ENCODE results near the gene BCAR1. TPM values are rescaled to one million over a fixed set of nuclear protein-coding genes. Genes with fewer than 3 reads are reported as not detected.

The BCAR1 gene
- total RNA-seq, 2 experiments from 2014 or later, result not detected

DNA sequence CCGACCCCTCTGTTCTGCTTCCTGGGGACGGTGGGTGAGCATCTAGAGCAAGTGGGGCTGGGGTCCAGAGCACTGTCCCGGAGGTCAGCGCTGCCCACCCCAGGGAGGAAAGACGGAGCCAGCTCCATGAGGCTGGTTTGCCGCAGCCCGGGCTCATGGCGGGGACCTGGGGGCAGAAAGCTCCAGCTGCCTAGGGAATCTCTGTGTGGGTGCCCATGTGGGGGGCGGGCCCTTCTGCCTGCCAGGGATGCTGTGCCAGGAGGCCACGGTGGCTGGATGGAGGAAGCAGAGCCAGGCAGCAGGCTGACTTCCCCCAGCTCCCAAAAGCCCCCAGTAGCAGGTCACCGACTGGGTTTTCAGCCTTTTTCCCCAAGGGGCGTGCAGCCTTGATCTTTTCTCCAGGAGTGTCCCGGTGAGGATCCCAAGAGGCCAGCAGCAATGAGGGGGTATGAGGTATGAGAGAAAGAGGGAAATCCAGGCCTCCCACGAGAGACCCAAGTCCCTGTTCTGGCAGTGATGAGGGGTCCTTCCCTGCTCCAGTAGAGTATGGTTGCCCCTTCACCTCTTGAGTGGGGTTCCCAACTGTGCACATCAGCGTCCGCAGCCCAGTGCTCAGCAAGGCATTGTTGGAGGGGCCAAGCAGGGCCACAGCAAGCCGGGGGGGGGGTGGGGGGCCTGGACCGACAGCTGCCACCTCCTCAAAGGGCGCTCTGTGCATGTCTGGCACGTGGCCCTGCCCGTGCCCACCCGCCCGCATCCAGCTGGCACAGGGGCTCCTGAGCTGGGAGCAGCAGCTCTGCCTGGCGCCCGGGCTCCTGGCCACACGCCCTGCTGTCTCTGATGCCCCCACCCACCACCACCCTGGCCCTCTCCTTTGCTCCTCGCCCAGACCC is 15.6 kb upstream of the BCAR1 start:
- peaks cover 2% of the 10 kb centered on the region for H3K4me1 Mint-ChIP-seq
- ChIA-PET POLR2A (no interaction called here), CTCF (no interaction called here)
- no peak for DNase-seq
- H3K9me3 Mint-ChIP-seq, result no peaks in the 10 kb centered on the region
- H3K27me3 Mint-ChIP-seq, result peaks cover 34% of the 10 kb centered on the region
- no peak overlapping the region for H3K27ac Mint-ChIP-seq
- H3K4me3 Mint-ChIP-seq, result no peak overlapping the region
- H3K36me3 Mint-ChIP-seq (ENCODE audit: low read depth), result no peaks in the 10 kb centered on the region

DNA sequence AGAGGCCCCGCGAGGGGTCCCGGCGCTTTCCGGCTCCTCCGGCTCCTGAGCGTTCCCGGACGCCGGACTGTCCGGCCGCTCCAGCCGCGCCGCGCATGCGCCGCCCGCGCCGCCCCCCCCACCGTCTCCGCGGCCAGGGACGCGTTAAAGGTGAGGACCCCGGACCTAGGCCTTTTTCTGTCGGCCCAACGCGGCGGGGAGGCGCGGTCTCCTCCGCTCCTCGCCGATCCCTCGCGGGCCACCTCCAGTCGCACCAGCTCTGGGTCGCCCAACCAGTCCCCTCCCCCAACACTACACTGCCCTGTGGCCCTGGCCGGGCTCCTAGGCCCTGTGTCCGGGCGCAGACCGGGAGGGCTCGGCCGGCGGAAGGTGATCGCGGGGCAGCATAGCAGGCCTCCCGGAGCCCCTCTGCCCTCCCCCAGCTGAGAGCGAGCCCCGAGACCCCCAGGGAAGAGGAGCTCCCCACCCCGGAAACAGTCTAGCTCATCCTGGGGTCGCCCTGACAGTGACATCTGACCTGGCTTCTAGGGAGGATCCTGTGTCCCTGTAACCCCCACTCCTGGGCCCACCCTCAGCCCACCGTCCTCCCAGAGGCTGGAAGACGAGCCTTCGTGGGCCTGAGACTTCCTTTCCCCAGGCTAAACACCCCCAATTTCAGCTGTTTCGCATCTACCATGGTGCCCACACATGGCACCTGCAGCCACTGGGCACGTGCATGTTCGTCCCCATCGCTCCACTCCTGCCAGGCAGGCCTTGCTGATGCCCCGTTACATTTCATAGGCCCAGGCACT is 14.7 kb upstream of the BCAR1 start:
- DNase-seq, result no peak
- Mint-ChIP-seq H3K27ac (no peak overlapping the region), H3K4me1 (peaks cover 2% of the 10 kb centered on the region), H3K36me3 (ENCODE audit: low read depth) (no peaks in the 10 kb centered on the region), H3K4me3 (no peak overlapping the region), H3K9me3 (no peaks in the 10 kb centered on the region), H3K27me3 (peaks cover 34% of the 10 kb centered on the region)
- POLR2A ChIA-PET, result no interaction called here
- CTCF ChIA-PET, result no interaction called here

DNA sequence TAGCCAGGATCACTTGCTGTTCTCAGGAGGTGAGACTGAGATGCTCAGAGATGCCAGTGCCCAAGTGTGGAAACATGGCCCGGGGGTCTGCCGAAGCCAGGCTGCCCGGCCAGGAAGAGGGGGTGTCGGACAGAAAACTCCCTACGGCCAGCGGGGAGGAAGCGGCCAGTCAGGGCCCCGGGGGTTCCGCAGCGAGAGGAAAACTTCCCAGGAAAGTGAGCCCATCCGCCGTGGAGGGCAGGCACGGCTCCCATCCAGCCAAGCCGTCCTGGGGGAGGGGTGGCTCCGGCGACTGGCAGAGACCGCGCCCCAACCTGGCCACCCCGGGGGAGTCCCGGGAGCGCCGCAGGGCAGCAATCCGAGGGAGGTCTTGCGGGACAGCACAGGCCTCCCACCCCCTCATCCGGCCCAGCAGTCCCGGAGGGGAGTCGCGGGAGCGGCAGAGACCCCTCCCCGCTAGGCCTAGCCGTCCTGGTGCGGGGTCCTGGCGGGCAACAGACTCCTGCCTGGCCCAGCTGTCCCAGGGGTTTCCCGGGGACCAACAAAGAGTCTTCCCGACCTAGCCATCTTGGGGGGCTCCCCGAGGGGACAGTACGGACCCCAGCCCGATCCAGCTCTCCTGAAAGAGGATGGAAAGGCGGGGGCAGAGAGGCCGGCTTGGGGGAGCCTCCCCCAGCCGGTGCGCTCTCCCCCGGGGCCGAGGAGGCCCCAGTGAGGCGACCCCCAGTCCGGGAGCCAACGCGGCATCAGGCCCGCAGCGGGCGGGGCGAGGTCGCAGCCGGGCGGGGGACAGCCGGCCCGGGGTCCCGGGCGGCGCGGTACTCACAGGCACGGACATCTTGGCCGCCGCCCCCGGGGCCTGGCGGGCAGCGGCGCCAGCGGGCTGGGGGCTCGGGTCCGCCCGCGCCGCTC is 13.8 kb upstream of the BCAR1 start:
- ChIA-PET CTCF (no interaction called here), POLR2A (no interaction called here)
- no peaks in the 10 kb centered on the region for H3K36me3 Mint-ChIP-seq (ENCODE audit: low read depth)
- H3K27me3 Mint-ChIP-seq, result peaks cover 34% of the 10 kb centered on the region
- no peak for DNase-seq
- H3K4me1 Mint-ChIP-seq, result peaks cover 2% of the 10 kb centered on the region
- H3K4me3 Mint-ChIP-seq, result no peak overlapping the region
- H3K9me3 Mint-ChIP-seq, result no peaks in the 10 kb centered on the region
- H3K27ac Mint-ChIP-seq, result no peak overlapping the region

DNA sequence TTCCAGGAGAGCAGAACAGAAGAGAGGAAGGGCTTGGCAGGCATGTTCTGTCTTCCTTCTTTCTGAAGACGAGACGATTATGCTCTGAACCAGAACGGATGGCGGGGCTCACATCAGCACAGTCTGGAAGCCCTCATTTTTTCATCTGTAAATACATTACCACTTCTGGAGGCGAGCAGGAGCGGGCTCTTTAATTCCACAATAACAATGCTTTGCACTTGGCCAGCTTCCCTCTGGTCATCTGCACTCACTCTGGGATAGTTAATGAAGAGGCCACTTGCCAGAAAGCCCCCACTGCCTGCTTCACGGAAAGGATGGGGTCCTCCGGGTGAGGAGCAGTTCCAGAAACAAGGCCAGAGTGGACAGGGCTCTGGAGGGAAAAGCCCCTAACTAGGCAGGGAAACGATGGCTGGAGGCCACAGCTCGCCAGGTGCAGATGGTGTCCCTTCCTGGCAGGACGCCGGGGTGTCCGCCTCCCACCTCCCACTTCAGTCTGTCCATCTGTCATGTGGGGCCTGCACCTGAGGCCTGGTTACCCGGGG is 13.1 kb upstream of the BCAR1 start:
- Mint-ChIP-seq H3K4me3 (no peak overlapping the region), H3K9me3 (no peaks in the 10 kb centered on the region), H3K27me3 (peaks cover 34% of the 10 kb centered on the region), H3K27ac (no peak overlapping the region), H3K36me3 (ENCODE audit: low read depth) (no peaks in the 10 kb centered on the region), H3K4me1 (peaks cover 2% of the 10 kb centered on the region)
- CTCF ChIA-PET, result no interaction called here
- no peak for DNase-seq
- POLR2A ChIA-PET, result no interaction called here

DNA sequence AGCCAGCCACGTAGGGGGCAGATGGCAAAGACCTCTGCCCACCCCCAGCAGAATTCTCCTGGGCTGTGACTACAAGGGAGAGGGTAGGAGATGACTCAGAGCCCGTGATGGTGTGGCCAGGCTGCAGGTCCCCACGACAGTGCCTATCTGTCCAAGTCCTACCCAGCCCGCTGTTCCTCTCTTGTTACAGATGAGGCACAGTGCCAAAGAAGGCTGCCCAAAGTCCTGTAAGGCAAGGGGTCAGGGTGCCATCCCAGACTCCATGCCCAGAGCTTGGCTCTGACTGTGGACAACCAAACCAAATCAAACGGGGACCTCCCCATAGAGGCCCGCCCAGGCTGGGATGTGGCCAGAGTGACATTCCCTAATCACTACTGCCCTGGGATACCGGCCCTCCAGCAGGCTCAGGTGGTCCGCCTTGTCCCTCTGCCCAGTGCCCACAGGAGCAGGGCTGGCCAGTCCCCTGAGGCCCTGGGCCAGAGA is 12.6 kb upstream of the BCAR1 start:
- Mint-ChIP-seq H3K36me3 (ENCODE audit: low read depth) (no peaks in the 10 kb centered on the region), H3K4me3 (no peak overlapping the region), H3K27ac (no peak overlapping the region), H3K27me3 (peaks cover 37% of the 10 kb centered on the region), H3K9me3 (no peaks in the 10 kb centered on the region), H3K4me1 (peaks cover 2% of the 10 kb centered on the region)
- ChIA-PET POLR2A (no interaction called here), CTCF (no interaction called here)
- no peak for DNase-seq

DNA sequence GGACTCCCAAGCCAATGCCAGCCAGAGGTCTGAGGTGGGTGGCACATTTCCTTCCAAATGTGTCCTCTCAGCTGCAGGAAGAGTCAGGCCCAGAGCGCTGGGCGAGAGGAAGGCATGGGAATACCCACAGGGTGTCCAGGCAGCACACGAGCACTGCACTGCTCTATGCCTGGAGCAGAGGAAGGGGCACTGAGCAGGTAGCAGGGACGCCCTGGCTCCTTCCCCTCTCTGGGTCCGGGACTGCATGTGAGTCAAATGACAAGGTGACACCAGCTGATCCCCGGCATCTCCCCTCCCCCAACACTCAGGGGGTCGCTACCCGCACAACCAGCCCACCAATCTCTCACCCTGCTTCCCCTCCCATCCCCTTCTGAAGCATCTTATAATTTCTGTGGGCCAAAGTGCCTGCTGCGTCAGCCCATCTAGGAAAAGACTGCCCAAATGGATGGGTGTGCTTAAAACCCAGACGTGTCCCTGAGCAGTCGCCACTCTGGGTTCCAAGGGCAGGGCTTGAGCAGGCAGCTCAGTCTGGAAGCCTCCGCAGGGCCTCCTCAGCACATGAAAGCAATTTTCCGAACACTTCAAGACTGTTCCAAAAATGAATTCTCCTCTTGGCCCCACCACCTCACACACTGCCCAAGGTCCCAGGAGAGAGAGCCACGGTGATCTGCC is 12.0 kb upstream of the BCAR1 start:
- CTCF ChIA-PET, result no interaction called here
- POLR2A ChIA-PET, result no interaction called here
- H3K9me3 Mint-ChIP-seq, result no peaks in the 10 kb centered on the region
- H3K27ac Mint-ChIP-seq, result no peak overlapping the region
- no peak overlapping the region for H3K4me3 Mint-ChIP-seq
- H3K36me3 Mint-ChIP-seq (ENCODE audit: low read depth), result no peaks in the 10 kb centered on the region
- peaks cover 38% of the 10 kb centered on the region for H3K27me3 Mint-ChIP-seq
- peaks cover 2% of the 10 kb centered on the region for H3K4me1 Mint-ChIP-seq
- no peak for DNase-seq

DNA sequence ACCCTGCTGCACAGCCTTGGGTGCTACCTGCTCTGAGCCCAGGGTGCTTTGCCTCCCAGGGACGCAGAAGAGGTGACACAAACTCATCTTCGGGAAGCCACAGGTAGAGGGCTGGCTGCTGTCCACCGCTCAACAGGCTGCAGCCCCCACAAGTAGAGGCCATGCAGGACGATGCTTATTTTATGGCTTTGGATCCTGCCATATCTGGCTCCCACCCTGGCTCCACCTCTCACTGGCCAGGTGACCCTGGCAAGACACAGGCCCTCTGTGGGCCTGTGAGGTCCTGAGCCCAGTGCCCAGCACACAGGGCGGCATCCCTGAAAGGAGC is 11.3 kb upstream of the BCAR1 start:
- Mint-ChIP-seq H3K9me3 (no peaks in the 10 kb centered on the region), H3K4me3 (no peak overlapping the region), H3K27ac (no peak overlapping the region), H3K4me1 (peaks cover 2% of the 10 kb centered on the region), H3K27me3 (peaks cover 44% of the 10 kb centered on the region), H3K36me3 (ENCODE audit: low read depth) (no peaks in the 10 kb centered on the region)
- ChIA-PET POLR2A (no interaction called here), CTCF (no interaction called here)
- no peak for DNase-seq

DNA sequence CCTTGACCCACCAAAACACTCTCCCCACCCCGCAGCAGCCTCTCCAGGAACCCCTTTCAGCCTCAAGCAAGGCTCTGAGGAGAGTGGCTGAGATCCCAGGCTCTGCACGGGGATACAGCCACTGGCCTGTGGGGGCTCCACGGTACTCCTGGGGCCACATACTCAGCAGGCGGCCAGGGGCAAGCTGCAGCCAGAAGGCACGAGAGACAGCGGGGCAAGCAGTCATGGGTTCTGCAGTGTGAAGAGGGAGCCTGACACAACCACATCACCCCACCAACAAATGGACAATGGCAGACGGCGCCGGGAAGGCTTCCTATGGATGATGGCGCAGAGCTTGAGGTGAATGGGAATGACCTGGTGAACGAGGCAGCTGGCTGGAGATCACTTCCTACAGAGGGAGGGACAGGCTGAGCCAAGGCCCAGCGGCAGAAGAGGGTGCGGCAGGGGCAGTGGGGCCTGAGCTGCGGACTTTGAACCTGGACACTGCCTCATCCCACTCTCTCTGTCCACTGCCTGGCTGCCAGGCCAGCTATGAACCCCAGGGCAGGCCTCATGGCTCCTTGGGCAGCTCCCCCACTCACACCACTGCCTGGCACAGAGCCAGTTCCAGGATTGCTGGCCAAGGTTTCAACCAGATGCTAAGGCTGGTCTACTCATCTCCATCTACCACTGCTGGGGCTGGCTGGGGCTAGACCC is 10.8 kb upstream of the BCAR1 start:
- no peaks in the 10 kb centered on the region for H3K36me3 Mint-ChIP-seq (ENCODE audit: low read depth)
- H3K4me1 Mint-ChIP-seq, result peaks cover 2% of the 10 kb centered on the region
- no peaks in the 10 kb centered on the region for H3K9me3 Mint-ChIP-seq
- H3K4me3 Mint-ChIP-seq, result no peak overlapping the region
- ChIA-PET CTCF (no interaction called here), POLR2A (no interaction called here)
- peaks cover 44% of the 10 kb centered on the region for H3K27me3 Mint-ChIP-seq
- no peak overlapping the region for H3K27ac Mint-ChIP-seq
- no peak for DNase-seq

DNA sequence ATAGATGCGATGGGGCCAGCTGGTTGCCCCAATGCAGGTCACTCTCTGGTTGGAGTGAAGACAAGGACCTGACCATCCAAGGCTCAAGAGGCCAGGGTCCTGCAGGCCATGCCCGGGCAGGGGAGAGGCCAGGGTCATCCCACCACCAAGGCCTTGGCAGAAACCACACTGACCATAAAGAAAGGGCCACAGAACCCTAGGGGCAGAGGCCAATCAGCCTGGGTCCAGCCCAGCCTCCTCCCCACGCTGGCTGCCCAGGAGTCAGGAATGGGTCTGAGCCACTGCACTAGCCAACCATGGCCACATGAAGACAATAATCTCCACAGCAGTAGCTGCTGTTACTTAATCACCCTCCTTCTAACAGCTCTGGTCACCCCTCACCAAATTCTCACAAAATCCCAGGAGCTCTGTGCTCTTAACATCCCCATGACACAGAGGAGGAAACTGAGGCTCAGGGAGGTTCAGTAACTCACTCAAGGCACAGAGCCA is 10.2 kb upstream of the BCAR1 start:
- Mint-ChIP-seq H3K27ac (no peak overlapping the region), H3K9me3 (no peaks in the 10 kb centered on the region), H3K36me3 (ENCODE audit: low read depth) (no peaks in the 10 kb centered on the region), H3K4me3 (no peak overlapping the region), H3K4me1 (peaks cover 2% of the 10 kb centered on the region), H3K27me3 (peaks cover 43% of the 10 kb centered on the region)
- no peak for DNase-seq
- ChIA-PET POLR2A (no interaction called here), CTCF (no interaction called here)

DNA sequence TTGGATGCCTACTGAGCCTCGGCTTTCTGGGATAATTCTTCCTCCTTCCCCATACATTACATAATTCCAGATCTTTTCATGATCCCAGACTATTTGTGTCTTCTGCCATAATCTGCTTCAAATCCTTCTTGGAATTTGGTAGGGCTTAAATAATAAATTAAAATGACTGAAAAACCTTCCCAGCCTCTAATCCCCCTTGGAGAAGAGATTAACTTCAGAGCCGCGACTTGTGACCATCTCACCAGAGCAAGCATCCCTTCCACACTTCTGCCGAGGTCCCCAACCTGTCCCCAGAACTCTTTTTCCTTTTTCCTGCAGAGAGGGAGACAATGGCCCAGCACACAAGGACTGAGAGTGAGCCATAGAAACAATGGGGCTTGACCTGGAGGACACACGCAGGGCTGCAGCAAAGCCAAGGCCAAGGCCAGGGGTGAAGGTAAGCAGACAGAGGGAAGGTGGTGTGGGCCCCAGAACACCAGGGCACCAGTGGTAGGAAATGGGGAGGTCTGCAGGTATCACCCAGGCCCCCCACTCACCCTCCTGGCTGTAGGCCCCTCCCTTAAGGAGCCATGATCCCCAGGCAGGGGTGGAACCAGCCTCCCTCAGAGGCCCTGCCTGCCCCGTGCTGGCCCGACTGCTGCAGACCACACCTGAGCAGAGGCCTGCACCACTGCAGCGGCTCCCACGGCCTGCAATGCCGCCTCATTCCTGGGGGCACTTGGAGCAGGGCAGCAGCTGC is 9.6 kb upstream of the BCAR1 start:
- Mint-ChIP-seq H3K4me3 (no peak overlapping the region), H3K27ac (no peak overlapping the region), H3K4me1 (no peaks in the 10 kb centered on the region), H3K27me3 (peaks cover 39% of the 10 kb centered on the region), H3K36me3 (ENCODE audit: low read depth) (no peaks in the 10 kb centered on the region), H3K9me3 (no peaks in the 10 kb centered on the region)
- POLR2A ChIA-PET, result no interaction called here
- no peak for DNase-seq
- CTCF ChIA-PET, result no interaction called here

DNA sequence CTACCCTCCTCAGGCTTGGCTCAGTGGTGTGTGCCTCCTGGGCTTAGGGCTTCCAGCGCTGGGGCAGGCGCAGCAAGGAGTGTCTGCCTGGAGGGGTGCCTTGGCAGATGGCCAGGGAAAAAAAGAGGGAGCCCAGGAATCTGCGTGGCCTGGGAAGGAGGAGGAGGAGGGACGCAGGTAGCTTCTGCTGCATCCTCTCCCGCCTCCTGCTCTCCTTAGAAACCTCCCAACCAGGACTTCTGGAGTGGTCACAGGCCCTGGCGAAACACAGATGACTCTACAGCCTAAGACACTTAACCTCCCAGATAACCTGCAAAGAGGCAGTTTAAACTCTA is 7.3 kb upstream of the BCAR1 start:
- DNase-seq, result no peak
- CTCF ChIA-PET, result no interaction called here
- Mint-ChIP-seq H3K4me1 (no peaks in the 10 kb centered on the region), H3K27me3 (peaks cover 36% of the 10 kb centered on the region), H3K27ac (no peak overlapping the region), H3K4me3 (no peak overlapping the region), H3K36me3 (ENCODE audit: low read depth) (no peaks in the 10 kb centered on the region), H3K9me3 (no peaks in the 10 kb centered on the region)
- POLR2A ChIA-PET, result no interaction called here
